Stromal cell of bone marrow (primary cell): ENCODE data around the gene NECTIN1.

Source experiments
- DNase-seq: peaks from one replicate; pipeline ENCODE4 v3.0.0-alpha.2; 2012; ENCODE audit warnings: low read depth

Gene NECTIN1

GRCh38 chr11:119755356-119756071 lies 26.5 kb upstream of the NECTIN1 start:
- DNase-seq, result no peak

GRCh38 chr11:119754656-119755355 lies 25.8 kb upstream of the NECTIN1 start:
- no peak for DNase-seq

- no peak for DNase-seq
These were observed 25.2 kb upstream of the NECTIN1 start for GRCh38 chr11:119754199-119754598.

- no peak for DNase-seq
These were observed 23.9 kb upstream of the NECTIN1 start for GRCh38 chr11:119752946-119753345.

- no peak for DNase-seq
These were observed 23.4 kb upstream of the NECTIN1 start for GRCh38 chr11:119752345-119752871.

GRCh38 chr11:119750056-119750455 lies 21.1 kb upstream of the NECTIN1 start:
- DNase-seq, result no peak

GRCh38 chr11:119749006-119749565 lies 20.1 kb upstream of the NECTIN1 start:
- DNase-seq, result no peak

- no peak for DNase-seq
These were observed 19.1 kb upstream of the NECTIN1 start for GRCh38 chr11:119747868-119748660.

GRCh38 chr11:119745776-119746535 lies 17.0 kb upstream of the NECTIN1 start:
- DNase-seq, result no peak

- DNase-seq, result no peak
These were observed 16.1 kb upstream of the NECTIN1 start for GRCh38 chr11:119745112-119745511.

GRCh38 chr11:119744577-119744976 lies 15.6 kb upstream of the NECTIN1 start:
- DNase-seq, result no peak

GRCh38 chr11:119743006-119743405 lies 14.0 kb upstream of the NECTIN1 start:
- no peak for DNase-seq

GRCh38 chr11:119742263-119742861 lies 13.4 kb upstream of the NECTIN1 start:
- no peak for DNase-seq

GRCh38 chr11:119741369-119742262 lies 12.6 kb upstream of the NECTIN1 start:
- DNase-seq, result no peak

GRCh38 chr11:119739975-119740374 lies 11.0 kb upstream of the NECTIN1 start:
- DNase-seq, result no peak

GRCh38 chr11:119739021-119739703 lies 10.2 kb upstream of the NECTIN1 start:
- DNase-seq, result no peak

- no peak for DNase-seq
These were observed 9.0 kb upstream of the NECTIN1 start for GRCh38 chr11:119738059-119738439.

GRCh38 chr11:119737366-119738058 lies 8.5 kb upstream of the NECTIN1 start:
- no peak for DNase-seq

GRCh38 chr11:119734788-119735187 lies 5.8 kb upstream of the NECTIN1 start:
- no peak for DNase-seq
